Lower lobe of right lung (tissue), 2 donors: Measurements from ENCODE around the gene CKS2. TPM values are rescaled to one million over a fixed set of nuclear protein-coding genes. Genes with fewer than 3 reads are reported as not detected.
A peak's percentile ranks its signal among the peaks of the same experiment; 100 is the strongest.

Experiments
- ATAC-seq, 2 donors: fragments of 200-7000 bp; cut with Tn5 transposase; one replicate each; pipeline ENCODE4 v1.9.1; 2020 to 2022; ENCODE audit warnings: mild to moderate bottlenecking in 2 of 2, moderate library complexity in 2 of 2
- DNase-seq: peaks from one replicate; pipeline ENCODE4 v3.0.0-alpha.2; 2020
- H3K27ac ChIP-seq: fragments of 200-600 bp; one replicate; pipeline ENCODE4 v1.8.0; 2022
- H3K27me3 ChIP-seq: fragments of 200-600 bp; one replicate; pipeline ENCODE4 v1.8.0; 2022; ENCODE audit warnings: low read depth
- H3K36me3 ChIP-seq: fragments of 200-600 bp; one replicate; pipeline ENCODE4 v1.8.0; 2022; ENCODE audit warnings: mild to moderate bottlenecking
- H3K4me1 ChIP-seq: fragments of 200-600 bp; one replicate; pipeline ENCODE4 v1.8.0; 2022
- H3K4me3 ChIP-seq: fragments of 200-600 bp; one replicate; pipeline ENCODE4 v1.8.0; 2022; ENCODE audit warnings: mild to moderate bottlenecking
- H3K9me3 ChIP-seq: fragments of 200-600 bp; one replicate; pipeline ENCODE4 v1.8.0; 2022
- CTCF ChIP-seq: fragments of 200-600 bp; IDR thresholded peaks from one replicate; pipeline ENCODE4 v1.8.0; 2022; ENCODE audit warnings: antibody characterized with exemption, mild to moderate bottlenecking
- intact Hi-C: fragments of 100-400 bp; cut with DNase I; formaldehyde crosslinking; loops from one replicate; pipeline ENCODE4 v1.11.0; 2022
- total RNA-seq: library from RNA; stranded (reverse); fragmentation: NEBNext Ultra II Directional; extraction: Animal tissue kit (Norgen Biotek cat#: 25700); gene quantifications from one replicate; pipeline ENCODE4 v1.2.1, GENCODE V29; 2021
- donor health status: DM: no; HTN: yes; CAD: no; lungs with severe emphysema.

Gene CKS2
- total RNA-seq, 1 donor from 2014 or later: 16.6 TPM

- Histone ChIP-seq H3K9me3 (no peaks in the 10 kb centered on the region), H3K27ac (peak overlapping the region; percentile 100), H3K4me3 (peak overlapping the region; percentile 58), H3K36me3 (peaks cover 26% of the 10 kb centered on the region), H3K27me3 (no peaks in the 10 kb centered on the region), H3K4me1 (peaks cover 42% of the 10 kb centered on the region)
- no peak for TF ChIP-seq CTCF
- no peak for ATAC-seq
- no peak for DNase-seq
- intact Hi-C loops: no loop called here
Observed at GRCh38 chr9:89319015-89319905, 8.3 kb downstream of the CKS2 start.

GRCh38 chr9:89323390-89323789 lies 12.4 kb downstream of the CKS2 start:
- Histone ChIP-seq H3K27ac (no peak overlapping the region), H3K4me3 (no peak overlapping the region), H3K9me3 (no peaks in the 10 kb centered on the region), H3K4me1 (peaks cover 33% of the 10 kb centered on the region), H3K36me3 (peaks cover 54% of the 10 kb centered on the region), H3K27me3 (no peaks in the 10 kb centered on the region)
- no peak for TF ChIP-seq CTCF
- intact Hi-C loops: no loop called here
- ATAC-seq (no peak), DNase-seq (no peak)

DNA sequence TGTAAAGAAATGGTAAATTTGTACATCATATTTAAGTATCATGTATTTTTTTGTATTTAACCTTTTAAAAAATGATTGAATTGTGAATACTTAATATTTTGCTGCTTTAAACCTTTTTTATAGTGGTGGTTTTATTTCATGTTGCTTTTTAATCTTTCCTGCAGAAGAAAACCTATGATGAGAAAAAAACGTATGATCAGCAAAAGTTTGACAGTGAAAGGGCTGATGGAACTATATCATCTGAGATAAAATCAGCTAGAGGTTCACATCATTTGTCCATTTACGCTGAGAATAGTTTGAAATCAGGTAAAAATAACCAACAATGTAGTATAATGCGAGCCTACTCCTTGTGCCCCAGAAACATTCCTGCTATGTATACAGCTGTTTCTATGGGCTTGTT lies 14.7 kb downstream of the CKS2 start:
- no peak for ATAC-seq

GRCh38 chr9:89328064-89328463 lies 17.1 kb downstream of the CKS2 start:
- TF ChIP-seq CTCF: no peak
- H3K9me3 ChIP-seq: no peaks in the 10 kb centered on the region
- no peak overlapping the region for H3K4me3 ChIP-seq
- DNase-seq (no peak), ATAC-seq (no peak)
- H3K4me1 ChIP-seq: peaks cover 10% of the 10 kb centered on the region
- intact Hi-C loops: no loop called here
- H3K36me3 ChIP-seq: peaks cover 85% of the 10 kb centered on the region
- no peak overlapping the region for H3K27ac ChIP-seq
- H3K27me3 ChIP-seq: no peaks in the 10 kb centered on the region

More for the DNA sequence above, 14.7 kb downstream of the CKS2 start:
- TF ChIP-seq CTCF: no peak
- Histone ChIP-seq H3K9me3 (no peaks in the 10 kb centered on the region), H3K4me1 (peaks cover 15% of the 10 kb centered on the region), H3K27ac (no peak overlapping the region), H3K36me3 (peaks cover 70% of the 10 kb centered on the region), H3K27me3 (no peaks in the 10 kb centered on the region), H3K4me3 (no peak overlapping the region)
- DNase-seq: no peak
- intact Hi-C loops: no loop called here

- no peak for TF ChIP-seq CTCF
- ATAC-seq (no peak), DNase-seq (no peak)
- Histone ChIP-seq H3K27me3 (no peaks in the 10 kb centered on the region), H3K36me3 (peaks cover 94% of the 10 kb centered on the region), H3K4me1 (no peaks in the 10 kb centered on the region), H3K27ac (no peak overlapping the region), H3K9me3 (no peaks in the 10 kb centered on the region), H3K4me3 (no peak overlapping the region)
- intact Hi-C loops: no loop called here
Observed at GRCh38 chr9:89329917-89330316, 18.9 kb downstream of the CKS2 start.
